SK-N-SH (cell line): ENCODE measurements around the gene HLTF. TPM values are rescaled to one million over a fixed set of nuclear protein-coding genes. Genes with fewer than 3 reads are reported as not detected.

ENCODE experiments used
- CTCF ChIA-PET: fragments of 300-600, 350-600 bp; formaldehyde crosslinking; extraction: SDS; loops from one replicate; lab custom pipeline; 2021; lab: Yijun Ruan, JAX
- POLR2A ChIA-PET: fragments of 350-600 bp; sonication (Branson Sonifier 250); formaldehyde crosslinking; extraction: SDS; loops from one replicate; lab custom pipeline; 2020; ENCODE audit warnings: antibody characterized with exemption, inconsistent platforms; lab: Yijun Ruan, JAX
- DNase-seq: peaks from one replicate; pipeline ENCODE4 v3.0.0; 2012
- H2AFZ ChIP-seq: fragments of 200-600 bp; sonication (generic); 2 replicates; pipeline ENCODE4 v1.8.1; 2016; ENCODE audit warnings: antibody characterized with exemption, mild to moderate bottlenecking, low read depth
- H3F3A ChIP-seq: fragments of 200-600 bp; sonication (generic); replicated peaks from 2 replicates; pipeline ENCODE3; 2016; ENCODE audit warnings: antibody characterized with exemption, mild to moderate bottlenecking; ENCODE audit not compliant: insufficient read depth
- H3K27ac ChIP-seq, 2 experiments: fragments of 200-500 bp in 1 of 2; fragments of 200-600 bp in 1 of 2; sonication (Bioruptor generic) in 1 of 2; sonication (generic), shearing (Covaris generic) in 1 of 2; 2 replicates each; pipeline versions ENCODE4 v1.5.1 to v1.6.1; 2014 to 2016; ENCODE audit warnings: low read depth in 2 of 2, inconsistent platforms in 1 of 2, low read length in 1 of 2, mild to moderate bottlenecking in 1 of 2, mixed read lengths in 1 of 2
- H3K27me3 ChIP-seq: fragments of 200-600 bp; sonication (generic), shearing (Covaris generic); 2 replicates; pipeline ENCODE4 v1.6.1; 2016; ENCODE audit warnings: mixed run types; ENCODE audit not compliant: insufficient read depth
- H3K36me3 ChIP-seq, 2 experiments: fragments of 200-500 bp in 1 of 2; fragments of 200-600 bp in 1 of 2; sonication (Bioruptor generic) in 1 of 2; sonication (generic) in 1 of 2; replicated peaks in 1 of 2; 2 replicates each; pipeline versions ENCODE3 to v1.5.1; 2014 to 2016; ENCODE audit warnings: low read length in 1 of 2, mild to moderate bottlenecking in 1 of 2; ENCODE audit not compliant: insufficient read depth in 2 of 2, control insufficient read depth in 1 of 2
- H3K4me1 ChIP-seq, 2 experiments: fragments of 200-500 bp in 1 of 2; fragments of 200-600 bp in 1 of 2; sonication (Bioruptor generic) in 1 of 2; sonication (generic), shearing (Covaris generic) in 1 of 2; 2 replicates each; pipeline versions ENCODE4 v1.5.1 to v1.6.1; 2014 to 2016; ENCODE audit warnings: low read depth in 1 of 2, low read length in 1 of 2, mixed run types in 1 of 2; ENCODE audit not compliant: insufficient read depth in 2 of 2, control insufficient read depth in 1 of 2
- H3K4me2 ChIP-seq: fragments of 200-600 bp; sonication (generic), shearing (Covaris generic); 2 replicates; pipeline ENCODE4 v1.6.1; 2017; ENCODE audit warnings: mixed run types
- H3K4me3 ChIP-seq, 2 experiments: fragments of 200-500 bp in 1 of 2; fragments of 200-600 bp in 1 of 2; sonication (Bioruptor generic) in 1 of 2; sonication (generic), shearing (Covaris generic) in 1 of 2; 2 replicates each; pipeline versions ENCODE4 v1.5.1 to v1.8.1; 2014 to 2016; ENCODE audit warnings: low read depth in 2 of 2, inconsistent platforms in 1 of 2, low read length in 1 of 2, mild to moderate bottlenecking in 1 of 2, mixed read lengths in 1 of 2, moderate library complexity in 1 of 2
- H3K79me2 ChIP-seq: fragments of 200-600 bp; sonication (generic); 2 replicates; pipeline ENCODE4 v1.8.1; 2017; ENCODE audit warnings: mild to moderate bottlenecking; ENCODE audit not compliant: insufficient read depth
- H3K9ac ChIP-seq: fragments of 200-600 bp; sonication (generic); 2 replicates; pipeline ENCODE4 v1.6.1; 2017; ENCODE audit warnings: mixed run types
- H3K9me2 ChIP-seq: fragments of 200-600 bp; sonication (generic); 2 replicates; pipeline ENCODE4 v1.6.1; 2017; ENCODE audit warnings: mixed run types
- H3K9me3 ChIP-seq: fragments of 200-600 bp; sonication (generic); 2 replicates; pipeline ENCODE4 v1.6.1; 2017; ENCODE audit warnings: mixed run types, mild to moderate bottlenecking, moderate library complexity
- H4K20me1 ChIP-seq: fragments of 200-600 bp; sonication (generic); 2 replicates; pipeline ENCODE4 v1.6.1; 2017; ENCODE audit warnings: mild to moderate bottlenecking, mixed run types; ENCODE audit not compliant: insufficient read depth
- CHD2 ChIP-seq: fragments of 150-350 bp; IDR thresholded peaks from 2 replicates; pipeline ENCODE4 v1.6.1; 2018; ENCODE audit warnings: low read length; ENCODE audit not compliant: partially characterized antibody
- ELF1 ChIP-seq: IDR thresholded peaks from 2 replicates; pipeline ENCODE4 v1.4.0; 2012
- FOSL2 ChIP-seq: IDR thresholded peaks from 2 replicates; pipeline ENCODE4 v1.4.0; 2012; ENCODE audit warnings: low read depth, mild to moderate bottlenecking, moderate library complexity, borderline replicate concordance
- GABPA ChIP-seq: IDR thresholded peaks from 2 replicates; pipeline ENCODE4 v1.4.0; 2012; ENCODE audit warnings: low read depth, mild to moderate bottlenecking
- GATA2 ChIP-seq: sonication (generic); formaldehyde crosslinking; IDR thresholded peaks from 2 replicates; pipeline ENCODE4 v1.5.0; 2020; ENCODE audit warnings: mild to moderate bottlenecking, missing genetic modification reagents
- IRF3 ChIP-seq: fragments of 150-350 bp; IDR thresholded peaks from 2 replicates; pipeline ENCODE4 v1.6.1; 2016; ENCODE audit warnings: mild to moderate bottlenecking, low read depth, low read length
- MAX ChIP-seq: IDR thresholded peaks from 2 replicates; pipeline ENCODE4 v1.4.0; 2012; ENCODE audit warnings: low read depth
- NFIC ChIP-seq: IDR thresholded peaks from 2 replicates; pipeline ENCODE4 v1.4.0; 2012; ENCODE audit warnings: borderline replicate concordance
- POLR2AphosphoS5 ChIP-seq: IDR thresholded peaks from 2 replicates; pipeline ENCODE4 v1.6.1; 2012; ENCODE audit warnings: low read depth, low read length
- SIN3A ChIP-seq: IDR thresholded peaks from 2 replicates; pipeline ENCODE4 v1.6.1; 2012; ENCODE audit warnings: low read depth, mild to moderate bottlenecking, low read length, moderate library complexity, borderline replicate concordance
- TAF1 ChIP-seq: IDR thresholded peaks from 2 replicates; pipeline ENCODE4 v1.6.1; 2012; ENCODE audit warnings: low read depth, mild to moderate bottlenecking, low read length, moderate library complexity, borderline replicate concordance
- TCF12 ChIP-seq: IDR thresholded peaks from 2 replicates; pipeline ENCODE4 v1.4.0; 2012
- YY1 ChIP-seq: IDR thresholded peaks from 2 replicates; pipeline ENCODE4 v1.4.0; 2012; ENCODE audit warnings: low read depth, mild to moderate bottlenecking
- WGBS: methylation state at CpG from one replicate; pipeline ENCODE4 v1.1.6; 2017; ENCODE audit warnings: low lambda C conversion rate; 5-methylcytosine and 5-hydroxymethylcytosine counted together
- polyA plus RNA-seq, 3 experiments: library from polyadenylated mRNA; depleted of rRNA; stranded (reverse); fragments of >200 nt; gene quantifications; 2 replicates each; pipeline ENCODE4 v1.2.3, GENCODE V29; 2012
- TF ChIP-seq, protein P1 (sequence below): IDR thresholded peaks from 2 replicates; pipeline ENCODE4; 2012
- TF ChIP-seq, protein P2 (sequence below): IDR thresholded peaks from 2 replicates; pipeline ENCODE4 v1.6.1; 2012; ENCODE audit warnings: mild to moderate bottlenecking, low read depth, low read length, moderate library complexity

The HLTF gene, protein sequence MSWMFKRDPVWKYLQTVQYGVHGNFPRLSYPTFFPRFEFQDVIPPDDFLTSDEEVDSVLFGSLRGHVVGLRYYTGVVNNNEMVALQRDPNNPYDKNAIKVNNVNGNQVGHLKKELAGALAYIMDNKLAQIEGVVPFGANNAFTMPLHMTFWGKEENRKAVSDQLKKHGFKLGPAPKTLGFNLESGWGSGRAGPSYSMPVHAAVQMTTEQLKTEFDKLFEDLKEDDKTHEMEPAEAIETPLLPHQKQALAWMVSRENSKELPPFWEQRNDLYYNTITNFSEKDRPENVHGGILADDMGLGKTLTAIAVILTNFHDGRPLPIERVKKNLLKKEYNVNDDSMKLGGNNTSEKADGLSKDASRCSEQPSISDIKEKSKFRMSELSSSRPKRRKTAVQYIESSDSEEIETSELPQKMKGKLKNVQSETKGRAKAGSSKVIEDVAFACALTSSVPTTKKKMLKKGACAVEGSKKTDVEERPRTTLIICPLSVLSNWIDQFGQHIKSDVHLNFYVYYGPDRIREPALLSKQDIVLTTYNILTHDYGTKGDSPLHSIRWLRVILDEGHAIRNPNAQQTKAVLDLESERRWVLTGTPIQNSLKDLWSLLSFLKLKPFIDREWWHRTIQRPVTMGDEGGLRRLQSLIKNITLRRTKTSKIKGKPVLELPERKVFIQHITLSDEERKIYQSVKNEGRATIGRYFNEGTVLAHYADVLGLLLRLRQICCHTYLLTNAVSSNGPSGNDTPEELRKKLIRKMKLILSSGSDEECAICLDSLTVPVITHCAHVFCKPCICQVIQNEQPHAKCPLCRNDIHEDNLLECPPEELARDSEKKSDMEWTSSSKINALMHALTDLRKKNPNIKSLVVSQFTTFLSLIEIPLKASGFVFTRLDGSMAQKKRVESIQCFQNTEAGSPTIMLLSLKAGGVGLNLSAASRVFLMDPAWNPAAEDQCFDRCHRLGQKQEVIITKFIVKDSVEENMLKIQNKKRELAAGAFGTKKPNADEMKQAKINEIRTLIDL
- polyA plus RNA-seq (2012; rRNA removed): 10.1 and 13.2 TPM in 2 replicates
- 14.1 and 16.7 TPM in 2 replicates for polyA plus RNA-seq (2012; cell fraction: cytosol; rRNA removed)
- 10.6 and 20.4 TPM in 2 replicates for polyA plus RNA-seq (2012; cell fraction: nucleus; rRNA removed)

DNA sequence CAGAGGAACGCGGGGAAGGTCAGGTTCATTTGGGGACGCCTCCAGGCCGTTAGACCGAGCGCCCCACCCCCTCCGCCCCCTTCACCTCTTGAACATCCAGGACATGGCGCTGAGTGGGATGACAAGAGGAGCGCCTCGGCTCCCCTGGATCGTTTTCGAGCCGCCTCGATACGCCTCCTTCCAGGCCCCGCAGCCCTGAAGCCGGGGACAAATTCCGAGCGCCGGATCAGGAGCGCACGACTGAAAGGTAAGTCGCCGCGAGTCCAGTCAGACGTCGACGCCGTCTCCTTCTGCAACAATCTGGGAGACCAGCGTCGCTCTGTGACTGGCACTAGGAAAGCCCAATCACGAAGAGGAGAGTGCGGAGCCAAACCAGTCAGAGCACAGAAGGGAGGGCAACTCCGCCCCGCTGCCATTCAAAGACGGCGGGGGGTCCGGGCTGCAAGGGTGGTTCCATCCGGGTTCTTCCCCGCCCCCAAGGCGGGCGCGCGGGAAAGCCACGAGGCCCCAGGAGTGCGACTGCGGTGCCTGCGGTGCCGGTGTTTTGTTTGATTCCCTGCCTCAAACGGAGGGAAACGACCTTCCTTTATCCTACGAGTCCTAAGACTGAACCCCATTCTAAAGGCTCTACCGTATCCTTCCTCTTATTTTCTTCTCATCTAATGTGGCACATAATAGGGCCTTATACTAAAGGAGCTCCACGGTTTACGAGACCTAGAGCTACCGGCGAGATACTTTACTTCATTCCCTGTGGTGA is at the start of gene HLTF:
HLTF (minus strand) TSS at position 302 of the 757 bp plus-strand sequence; CDS start at position 105, 197 bp downstream.
- WGBS: 34% methylated on average over 24 of the region's 57 CpGs
- H3K4me1 ChIP-seq: peaks cover 3 to 4% of the 10 kb centered on the region in 2 experiments; a peak in 3 of 4 replicates
- no peaks in the 10 kb centered on the region for H3F3A ChIP-seq
- peak; percentile 97 for DNase-seq
- H3K79me2 ChIP-seq: peaks cover 47% of the 10 kb centered on the region
- H3K9me2 ChIP-seq: no peaks in the 10 kb centered on the region
- no peaks in the 10 kb centered on the region for H3K27me3 ChIP-seq
- peak within 1 kb of the TSS; percentile 90 for H3K4me2 ChIP-seq
- TF ChIP-seq IRF3 (peak; percentile 86), POLR2AphosphoS5 (peak; percentile 72), YY1 (0 out of 2 replicates have a peak, but pooled peaks have one; percentile 53), GATA2 (CRISPR knock-in tag) (no peak), MAX (peak; percentile 100), FOSL2 (no peak), CHD2 (peak; percentile 95), TCF12 (peak; percentile 37; the same call in 1 of the 2 replicates), GABPA (peak; percentile 61), SIN3A (no peak), NFIC (peak; percentile 37; the same call in 1 of the 2 replicates), TAF1 (peak; percentile 37; the same call in 1 of the 2 replicates), ELF1 (no peak)
- TF ChIP-seq, protein P1, sequence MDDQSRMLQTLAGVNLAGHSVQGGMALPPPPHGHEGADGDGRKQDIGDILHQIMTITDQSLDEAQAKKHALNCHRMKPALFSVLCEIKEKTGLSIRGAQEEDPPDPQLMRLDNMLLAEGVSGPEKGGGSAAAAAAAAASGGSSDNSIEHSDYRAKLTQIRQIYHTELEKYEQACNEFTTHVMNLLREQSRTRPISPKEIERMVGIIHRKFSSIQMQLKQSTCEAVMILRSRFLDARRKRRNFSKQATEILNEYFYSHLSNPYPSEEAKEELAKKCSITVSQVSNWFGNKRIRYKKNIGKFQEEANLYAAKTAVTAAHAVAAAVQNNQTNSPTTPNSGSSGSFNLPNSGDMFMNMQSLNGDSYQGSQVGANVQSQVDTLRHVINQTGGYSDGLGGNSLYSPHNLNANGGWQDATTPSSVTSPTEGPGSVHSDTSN: peak; percentile 100
- TF ChIP-seq, protein P2, sequence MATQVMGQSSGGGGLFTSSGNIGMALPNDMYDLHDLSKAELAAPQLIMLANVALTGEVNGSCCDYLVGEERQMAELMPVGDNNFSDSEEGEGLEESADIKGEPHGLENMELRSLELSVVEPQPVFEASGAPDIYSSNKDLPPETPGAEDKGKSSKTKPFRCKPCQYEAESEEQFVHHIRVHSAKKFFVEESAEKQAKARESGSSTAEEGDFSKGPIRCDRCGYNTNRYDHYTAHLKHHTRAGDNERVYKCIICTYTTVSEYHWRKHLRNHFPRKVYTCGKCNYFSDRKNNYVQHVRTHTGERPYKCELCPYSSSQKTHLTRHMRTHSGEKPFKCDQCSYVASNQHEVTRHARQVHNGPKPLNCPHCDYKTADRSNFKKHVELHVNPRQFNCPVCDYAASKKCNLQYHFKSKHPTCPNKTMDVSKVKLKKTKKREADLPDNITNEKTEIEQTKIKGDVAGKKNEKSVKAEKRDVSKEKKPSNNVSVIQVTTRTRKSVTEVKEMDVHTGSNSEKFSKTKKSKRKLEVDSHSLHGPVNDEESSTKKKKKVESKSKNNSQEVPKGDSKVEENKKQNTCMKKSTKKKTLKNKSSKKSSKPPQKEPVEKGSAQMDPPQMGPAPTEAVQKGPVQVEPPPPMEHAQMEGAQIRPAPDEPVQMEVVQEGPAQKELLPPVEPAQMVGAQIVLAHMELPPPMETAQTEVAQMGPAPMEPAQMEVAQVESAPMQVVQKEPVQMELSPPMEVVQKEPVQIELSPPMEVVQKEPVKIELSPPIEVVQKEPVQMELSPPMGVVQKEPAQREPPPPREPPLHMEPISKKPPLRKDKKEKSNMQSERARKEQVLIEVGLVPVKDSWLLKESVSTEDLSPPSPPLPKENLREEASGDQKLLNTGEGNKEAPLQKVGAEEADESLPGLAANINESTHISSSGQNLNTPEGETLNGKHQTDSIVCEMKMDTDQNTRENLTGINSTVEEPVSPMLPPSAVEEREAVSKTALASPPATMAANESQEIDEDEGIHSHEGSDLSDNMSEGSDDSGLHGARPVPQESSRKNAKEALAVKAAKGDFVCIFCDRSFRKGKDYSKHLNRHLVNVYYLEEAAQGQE: peak; percentile 55; the same call in 1 of the 2 replicates
- no peaks in the 10 kb centered on the region for H3K9me3 ChIP-seq
- ChIA-PET CTCF (interaction anchor here (0.5 to 1.9 kb wide), 5 partner anchors 34 to 431 kb away, joined by 3 to 9 read pairs (median 4); no protein-coding TSS in a partner anchor), POLR2A (no interaction called here)
- H3K9ac ChIP-seq: peak within 1 kb of the TSS; percentile 67
- H3K27ac ChIP-seq: peak within 1 kb of the TSS; percentile 59 to 86
- H4K20me1 ChIP-seq: no peaks in the 10 kb centered on the region
- H3K36me3 ChIP-seq: peaks cover 8 to 23% of the 10 kb centered on the region in 2 experiments
- H2AFZ ChIP-seq: peak within 1 kb of the TSS; percentile 89
- peak within 1 kb of the TSS; percentile 83 to 92 for H3K4me3 ChIP-seq
